HCT116 (cell line): ENCODE results near the gene ASCC1. TPM values are rescaled to one million over a fixed set of nuclear protein-coding genes. Genes with fewer than 3 reads are reported as not detected.

Source experiments
- ATAC-seq: fragments of 200-7000 bp; cut with Tn5 transposase; 2 replicates; pipeline ENCODE4 v1.9.1; 2020; ENCODE audit warnings: mild to moderate bottlenecking, moderate library complexity
- BruUV-seq: library from RNA; stranded (reverse); fragments of 400-500 nt; replicated peaks from 2 replicates; lab custom pipeline; 2021; lab: Mats Ljungman, UMichigan
- CTCF ChIA-PET: fragments of 300-600 bp; sonication (Branson Sonifier 250); formaldehyde crosslinking; loops from one replicate; lab custom pipeline; 2021; ENCODE audit warnings: antibody characterized with exemption; lab: Charles Lee
- POLR2A ChIA-PET: fragments of 300-600, 350-600 bp; sonication (Branson Sonifier 250); formaldehyde crosslinking; loops from one replicate; lab custom pipeline; 2021; ENCODE audit warnings: antibody characterized with exemption; lab: Charles Lee
- RAD21 ChIA-PET, 2 experiments: fragments of 300-600 bp; sonication (Branson Sonifier 250); formaldehyde crosslinking; loops; one replicate each; lab custom pipeline; 2023; ENCODE audit warnings: low total read pairs in 2 of 2; ENCODE audit not compliant: uncharacterized antibody in 2 of 2, unreplicated experiment in 2 of 2, low non-redundant PET in 1 of 2; lab: Charles Lee
- DNase-seq: peaks from one replicate; pipeline ENCODE4 v3.0.0-alpha.2; 2010; ENCODE audit warnings: low read depth, low spot score
- H2AFZ ChIP-seq: fragments of 200-600 bp; shearing (Covaris generic), sonication (generic); 2 replicates; pipeline ENCODE4 v1.6.1; 2017; ENCODE audit warnings: low read depth, mixed run types, mixed read lengths, antibody characterized with exemption, low read length; ENCODE audit not compliant: poor library complexity, severe bottlenecking
- H3K27ac ChIP-seq: 2 replicates; pipeline ENCODE4 v1.5.1; 2012; ENCODE audit warnings: low read depth, low read length
- H3K27me3 ChIP-seq: fragments of 200-600 bp; sonication (generic); 2 replicates; pipeline ENCODE4 v1.6.1; 2016; ENCODE audit warnings: mixed run types, low read length, mixed read lengths; ENCODE audit not compliant: insufficient read depth
- H3K36me3 ChIP-seq, 2 experiments: fragments of 200-500 bp in 1 of 2; fragments of 200-600 bp in 1 of 2; sonication (Bioruptor generic) in 1 of 2; sonication (generic) in 1 of 2; 2 replicates each; pipeline versions ENCODE4 v1.5.1 to v1.6.1; 2014 to 2016; ENCODE audit warnings: low read length in 2 of 2, inconsistent platforms in 1 of 2, mixed read lengths in 1 of 2, mixed run types in 1 of 2; ENCODE audit not compliant: insufficient read depth in 2 of 2, control insufficient read depth in 1 of 2
- H3K4me1 ChIP-seq, 2 experiments: fragments of 200-600 bp in 1 of 2; sonication (generic) in 1 of 2; 2 replicates each; pipeline versions ENCODE4 v1.5.1 to v1.6.1; 2012 to 2017; ENCODE audit warnings: low read length in 2 of 2, inconsistent platforms in 1 of 2, mild to moderate bottlenecking in 1 of 2, mixed read lengths in 1 of 2, mixed run types in 1 of 2, moderate library complexity in 1 of 2; ENCODE audit not compliant: insufficient read depth in 2 of 2, control insufficient read depth in 1 of 2
- H3K4me2 ChIP-seq: fragments of 200-600 bp; sonication (generic); 2 replicates; pipeline ENCODE4 v1.6.1; 2017; ENCODE audit warnings: mixed run types, low read length, mixed read lengths
- H3K4me3 ChIP-seq, 2 experiments: fragments of 200-600 bp in 1 of 2; sonication (generic) in 1 of 2; replicated peaks in 1 of 2; 2 replicates each; pipeline ENCODE4 v1.5.1; 2011 to 2016; ENCODE audit warnings: low read length in 2 of 2, control low read depth in 1 of 2, low read depth in 1 of 2, mild to moderate bottlenecking in 1 of 2, mixed read lengths in 1 of 2, mixed run types in 1 of 2
- H3K79me2 ChIP-seq: fragments of 200-600 bp; sonication (generic); 2 replicates; pipeline ENCODE4 v1.6.1; 2017; ENCODE audit warnings: mild to moderate bottlenecking, mixed run types, low read length, moderate library complexity, mixed read lengths; ENCODE audit not compliant: insufficient read depth
- H3K9ac ChIP-seq: fragments of 200-600 bp; sonication (generic); 2 replicates; pipeline ENCODE4 v1.6.1; 2016; ENCODE audit warnings: low read length, mixed read lengths
- H3K9me2 ChIP-seq: fragments of 200-600 bp; sonication (generic), shearing (Covaris generic); 2 replicates; pipeline ENCODE4 v1.6.1; 2017; ENCODE audit warnings: mixed run types, mild to moderate bottlenecking, moderate library complexity; ENCODE audit not compliant: insufficient read depth
- H3K9me3 ChIP-seq, 2 experiments: fragments of 200-500 bp in 1 of 2; fragments of 200-600 bp in 1 of 2; sonication (Bioruptor generic) in 1 of 2; sonication (generic) in 1 of 2; 2 replicates each; pipeline ENCODE4 v1.6.1; 2014 to 2017; ENCODE audit warnings: low read length in 2 of 2, mixed read lengths in 2 of 2, inconsistent platforms in 1 of 2, low read depth in 1 of 2, mild to moderate bottlenecking in 1 of 2, mixed run types in 1 of 2, moderate library complexity in 1 of 2; ENCODE audit not compliant: control insufficient read depth in 1 of 2, insufficient read depth in 1 of 2
- H4K20me1 ChIP-seq: fragments of 200-600 bp; sonication (generic), shearing (Covaris generic); 2 replicates; pipeline ENCODE4 v1.6.1; 2017; ENCODE audit warnings: mixed run types, mild to moderate bottlenecking, moderate library complexity; ENCODE audit not compliant: insufficient read depth
- CEBPB ChIP-seq: IDR thresholded peaks from 2 replicates; pipeline ENCODE4 v1.6.1; 2012; ENCODE audit warnings: low read depth
- RAD21 ChIP-seq: IDR thresholded peaks from 2 replicates; pipeline ENCODE4 v1.6.1; 2012; ENCODE audit warnings: low read depth, mild to moderate bottlenecking
- TCF7L2 ChIP-seq: IDR thresholded peaks from 2 replicates; pipeline ENCODE4 v1.7.0; 2011; ENCODE audit warnings: borderline replicate concordance, inconsistent platforms; ENCODE audit not compliant: insufficient read depth, insufficient read length; ENCODE audit errors: extremely low read depth
- intact Hi-C: fragments of 100-400 bp; cut with micrococcal nuclease; formaldehyde crosslinking; loops from 2 replicates; pipeline ENCODE4 v1.10.0; 2022
- total RNA-seq: library from RNA; stranded (reverse); gene quantifications from one replicate; pipeline ENCODE4 v1.2.1, GENCODE V29; 2021; ENCODE audit not compliant: unreplicated experiment
- TF ChIP-seq, protein P1 (sequence below), 3 experiments: fragments of 200-600 bp in 1 of 3; sonication (generic) in 1 of 3; IDR thresholded peaks in 2 of 3; conservative IDR thresholded peaks in 1 of 3; 2 replicates each; pipeline ENCODE4 v1.5.1; 2012 to 2017; ENCODE audit warnings: low read depth in 2 of 3, low read length in 2 of 3, antibody characterized with exemption in 1 of 3, borderline replicate concordance in 1 of 3, control low read depth in 1 of 3, mild to moderate bottlenecking in 1 of 3, mixed read lengths in 1 of 3, mixed run types in 1 of 3, moderate library complexity in 1 of 3; ENCODE audit not compliant: insufficient read depth in 1 of 3
- TF ChIP-seq, protein P2 (sequence below): IDR thresholded peaks from 2 replicates; pipeline ENCODE4 v1.6.1; 2011; ENCODE audit warnings: mild to moderate bottlenecking, low read length, moderate library complexity; ENCODE audit not compliant: insufficient replicate concordance; ENCODE audit errors: extremely low read depth

The ASCC1 gene
- total RNA-seq, 1 experiment from 2014 or later = 34.5 TPM

DNA sequence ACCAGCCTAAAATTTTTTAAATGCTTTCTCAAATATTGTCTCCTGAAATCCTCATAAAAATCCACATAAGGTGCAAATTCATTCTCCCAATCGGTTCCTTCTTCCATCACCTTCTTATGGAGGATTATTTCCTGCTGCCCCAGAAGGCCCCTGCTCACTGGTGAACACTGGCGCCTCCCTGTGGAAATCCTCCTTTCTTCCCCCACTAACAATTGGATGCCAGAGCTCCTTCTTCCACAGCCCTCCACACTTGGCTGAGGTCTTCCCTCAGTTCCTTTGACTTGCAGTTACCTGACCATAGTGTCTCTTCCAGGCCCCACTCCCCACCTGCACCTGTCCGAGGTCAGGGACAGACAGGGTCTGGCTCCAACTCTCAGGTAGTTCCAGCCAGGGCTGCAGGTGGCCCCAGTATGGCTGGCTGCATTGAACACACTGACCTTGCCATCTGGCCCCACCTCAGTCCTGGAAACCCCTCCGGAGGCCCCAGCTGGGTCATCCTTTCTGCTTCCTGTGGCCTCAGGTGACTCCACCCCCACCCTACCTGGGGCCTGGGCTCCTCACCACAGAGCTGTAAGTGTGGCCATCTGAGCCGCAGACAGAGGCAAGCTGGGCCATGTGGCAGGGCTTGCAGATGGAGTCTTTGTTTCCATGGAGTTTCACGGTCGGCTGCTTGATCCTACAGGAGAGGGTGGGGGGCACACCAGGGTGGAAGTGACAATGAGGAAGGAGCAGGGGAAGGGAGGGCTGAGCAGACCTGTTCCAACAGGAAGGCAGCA is 146.1 kb downstream of the ASCC1 start:
- Histone ChIP-seq H3K9ac (no peak overlapping the region), H2AFZ (no peak overlapping the region), H3K4me1 (no peaks in the 10 kb centered on the region), H3K27ac (no peak overlapping the region), H3K79me2 (no peaks in the 10 kb centered on the region), H3K9me3 (no peaks in the 10 kb centered on the region; a peak in 1 of 4 replicates), H3K4me2 (no peak overlapping the region), H3K9me2 (no peaks in the 10 kb centered on the region), H3K4me3 (no peak overlapping the region), H3K27me3 (no peaks in the 10 kb centered on the region), H3K36me3 (no peaks in the 10 kb centered on the region), H4K20me1 (no peaks in the 10 kb centered on the region)
- ATAC-seq (peak; percentile 67), DNase-seq (no peak)
- no peak for TF ChIP-seq CEBPB
- TF ChIP-seq, protein P1, sequence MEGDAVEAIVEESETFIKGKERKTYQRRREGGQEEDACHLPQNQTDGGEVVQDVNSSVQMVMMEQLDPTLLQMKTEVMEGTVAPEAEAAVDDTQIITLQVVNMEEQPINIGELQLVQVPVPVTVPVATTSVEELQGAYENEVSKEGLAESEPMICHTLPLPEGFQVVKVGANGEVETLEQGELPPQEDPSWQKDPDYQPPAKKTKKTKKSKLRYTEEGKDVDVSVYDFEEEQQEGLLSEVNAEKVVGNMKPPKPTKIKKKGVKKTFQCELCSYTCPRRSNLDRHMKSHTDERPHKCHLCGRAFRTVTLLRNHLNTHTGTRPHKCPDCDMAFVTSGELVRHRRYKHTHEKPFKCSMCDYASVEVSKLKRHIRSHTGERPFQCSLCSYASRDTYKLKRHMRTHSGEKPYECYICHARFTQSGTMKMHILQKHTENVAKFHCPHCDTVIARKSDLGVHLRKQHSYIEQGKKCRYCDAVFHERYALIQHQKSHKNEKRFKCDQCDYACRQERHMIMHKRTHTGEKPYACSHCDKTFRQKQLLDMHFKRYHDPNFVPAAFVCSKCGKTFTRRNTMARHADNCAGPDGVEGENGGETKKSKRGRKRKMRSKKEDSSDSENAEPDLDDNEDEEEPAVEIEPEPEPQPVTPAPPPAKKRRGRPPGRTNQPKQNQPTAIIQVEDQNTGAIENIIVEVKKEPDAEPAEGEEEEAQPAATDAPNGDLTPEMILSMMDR (IDR thresholded peaks at IDR 0.05 in 2 of 3, conservative IDR thresholded peaks at IDR 0.05 in 1 of 3; ENCODE audit: borderline replicate concordance in 1 of 3, insufficient read depth in 1 of 3, low read depth in 2 of 3, low read length in 2 of 3) = peak; percentile 28 to 51 (median 46); a peak in 5 of 6 replicates
- TF ChIP-seq TCF7L2 = no peak
- peak; percentile 40; the same call in 1 of the 2 replicates for TF ChIP-seq RAD21
- TF ChIP-seq, protein P2, sequence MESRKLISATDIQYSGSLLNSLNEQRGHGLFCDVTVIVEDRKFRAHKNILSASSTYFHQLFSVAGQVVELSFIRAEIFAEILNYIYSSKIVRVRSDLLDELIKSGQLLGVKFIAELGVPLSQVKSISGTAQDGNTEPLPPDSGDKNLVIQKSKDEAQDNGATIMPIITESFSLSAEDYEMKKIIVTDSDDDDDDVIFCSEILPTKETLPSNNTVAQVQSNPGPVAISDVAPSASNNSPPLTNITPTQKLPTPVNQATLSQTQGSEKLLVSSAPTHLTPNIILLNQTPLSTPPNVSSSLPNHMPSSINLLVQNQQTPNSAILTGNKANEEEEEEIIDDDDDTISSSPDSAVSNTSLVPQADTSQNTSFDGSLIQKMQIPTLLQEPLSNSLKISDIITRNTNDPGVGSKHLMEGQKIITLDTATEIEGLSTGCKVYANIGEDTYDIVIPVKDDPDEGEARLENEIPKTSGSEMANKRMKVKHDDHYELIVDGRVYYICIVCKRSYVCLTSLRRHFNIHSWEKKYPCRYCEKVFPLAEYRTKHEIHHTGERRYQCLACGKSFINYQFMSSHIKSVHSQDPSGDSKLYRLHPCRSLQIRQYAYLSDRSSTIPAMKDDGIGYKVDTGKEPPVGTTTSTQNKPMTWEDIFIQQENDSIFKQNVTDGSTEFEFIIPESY = no peak
- BruUV-seq = no TSS peak
- RAD21 ChIA-PET = no interaction called here
- POLR2A ChIA-PET = no interaction called here
- intact Hi-C loops = no loop called here
- CTCF ChIA-PET = interaction anchor here (1.0 to 1.6 kb wide), 3 partner anchors 21 to 154 kb away, joined by 3 to 7 read pairs (median 4); no protein-coding TSS in a partner anchor
